ENCODE results near the gene KCNMB2.

Gene KCNMB2

GRCh38 chr3:178676942-178677790 lies 140.9 kb downstream of the KCNMB2 start:
- in situ Hi-C loops (cut with HindIII; ENCODE audit: low pct_unique_long_range_greater_than_20kb, low sequenced_read_pairs), result no loop called here
- no peak for DNase-seq (ENCODE audit: low read depth in 1 of 2, low spot score in 1 of 2)
- TF ChIP-seq JUND (IDR thresholded peaks at IDR 0.05; ENCODE audit: low read depth), result no peak

GRCh38 chr3:178677961-178678360 lies 141.7 kb downstream of the KCNMB2 start:
- in situ Hi-C loops (cut with HindIII; ENCODE audit: low pct_unique_long_range_greater_than_20kb, low sequenced_read_pairs), result no loop called here
- no peak for TF ChIP-seq JUND (IDR thresholded peaks at IDR 0.05; ENCODE audit: low read depth)
- DNase-seq (ENCODE audit: low read depth in 1 of 2, low spot score in 1 of 2), result no peak

GRCh38 chr3:178680037-178680436 lies 143.8 kb downstream of the KCNMB2 start:
- TF ChIP-seq JUND (IDR thresholded peaks at IDR 0.05; ENCODE audit: low read depth), result no peak
- in situ Hi-C loops (cut with HindIII; ENCODE audit: low pct_unique_long_range_greater_than_20kb, low sequenced_read_pairs), result no loop called here
- DNase-seq (ENCODE audit: low read depth in 1 of 2, low spot score in 1 of 2), result no peak

DNA sequence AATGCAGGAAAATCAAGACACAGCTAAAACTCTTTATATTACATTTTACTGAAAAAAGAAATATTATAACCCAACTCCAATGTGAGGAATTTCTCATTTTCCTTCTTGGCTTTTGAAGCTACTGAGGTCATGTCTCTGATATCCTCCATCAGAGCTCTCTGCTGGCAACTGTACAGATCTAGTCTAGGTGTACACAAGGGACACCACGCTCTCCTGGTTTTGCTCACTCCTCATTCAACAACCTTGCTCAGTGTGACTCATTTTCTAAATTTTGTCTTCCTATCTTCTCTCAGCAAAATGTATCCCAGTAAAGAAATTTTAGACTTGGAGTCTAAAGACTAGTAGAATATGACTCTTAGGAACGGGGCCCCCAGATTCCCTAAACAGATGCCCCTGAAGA lies 144.3 kb downstream of the KCNMB2 start:
- no peak for TF ChIP-seq JUND (IDR thresholded peaks at IDR 0.05; ENCODE audit: low read depth)
- DNase-seq (ENCODE audit: low read depth in 1 of 2, low spot score in 1 of 2), result no peak
- in situ Hi-C loops (cut with HindIII; ENCODE audit: low pct_unique_long_range_greater_than_20kb, low sequenced_read_pairs), result no loop called here

GRCh38 chr3:178684881-178685590 lies 148.8 kb downstream of the KCNMB2 start:
- in situ Hi-C loops (cut with HindIII; ENCODE audit: low pct_unique_long_range_greater_than_20kb, low sequenced_read_pairs), result no loop called here
- peak in 1 of 2 experiments; percentile 74 for DNase-seq (ENCODE audit: low read depth in 1 of 2, low spot score in 1 of 2)
- TF ChIP-seq JUND (IDR thresholded peaks at IDR 0.05; ENCODE audit: low read depth), result no peak

GRCh38 chr3:178685591-178685906 lies 149.3 kb downstream of the KCNMB2 start:
- in situ Hi-C loops (cut with HindIII; ENCODE audit: low pct_unique_long_range_greater_than_20kb, low sequenced_read_pairs), result no loop called here
- TF ChIP-seq JUND (IDR thresholded peaks at IDR 0.05; ENCODE audit: low read depth), result no peak
- DNase-seq (ENCODE audit: low read depth in 1 of 2, low spot score in 1 of 2), result no peak

- no peak for DNase-seq (ENCODE audit: low read depth in 1 of 2, low spot score in 1 of 2)
- TF ChIP-seq JUND (IDR thresholded peaks at IDR 0.05; ENCODE audit: low read depth), result no peak
- in situ Hi-C loops (cut with HindIII; ENCODE audit: low pct_unique_long_range_greater_than_20kb, low sequenced_read_pairs), result no loop called here
These were observed 150.6 kb downstream of the KCNMB2 start for GRCh38 chr3:178686826-178687225.

DNA sequence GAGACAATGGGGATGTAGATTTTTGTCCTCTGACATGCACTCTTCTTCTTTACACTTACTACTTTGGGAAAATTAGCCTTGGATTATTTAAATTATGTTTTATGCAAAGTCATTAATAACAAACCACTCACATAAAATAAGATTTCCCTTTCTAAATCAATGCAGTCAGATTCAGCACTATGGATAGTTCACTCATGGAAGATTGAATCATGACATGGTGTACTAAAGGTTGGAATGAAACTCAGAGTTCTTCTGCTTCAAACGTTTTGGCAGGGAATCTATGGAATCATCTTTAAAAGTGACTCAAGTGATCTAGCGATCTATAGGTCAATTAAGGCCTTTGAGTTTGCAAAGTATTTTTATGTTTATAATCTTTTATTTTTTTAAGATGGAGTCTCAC lies 154.3 kb downstream of the KCNMB2 start:
- DNase-seq (ENCODE audit: low read depth in 1 of 2, low spot score in 1 of 2), result peak; percentile 48 to 66
- in situ Hi-C loops (cut with HindIII; ENCODE audit: low pct_unique_long_range_greater_than_20kb, low sequenced_read_pairs), result no loop called here
- TF ChIP-seq JUND (IDR thresholded peaks at IDR 0.05; ENCODE audit: low read depth), result no peak

DNA sequence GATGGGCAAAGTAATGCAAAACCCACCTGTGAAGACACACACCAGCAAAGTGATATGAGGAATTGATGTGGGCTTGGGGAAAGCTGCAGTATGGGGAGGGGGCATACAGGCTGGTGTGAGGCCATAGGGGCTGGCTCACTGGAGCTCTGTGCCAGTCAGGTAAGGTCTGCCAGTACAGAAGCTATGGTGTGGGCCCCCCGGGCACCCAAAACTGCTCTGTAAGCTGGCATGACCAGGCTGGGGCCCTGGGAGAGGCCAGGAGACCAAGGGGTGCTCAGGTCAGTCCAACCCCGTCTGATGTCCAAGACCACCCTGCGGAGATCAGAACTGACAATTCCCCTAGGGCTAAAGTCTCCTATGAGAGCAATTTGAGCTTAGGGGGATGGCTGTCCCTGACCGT lies 163.1 kb downstream of the KCNMB2 start:
- DNase-seq (ENCODE audit: low read depth in 1 of 2, low spot score in 1 of 2), result no peak
- in situ Hi-C loops (cut with HindIII; ENCODE audit: low pct_unique_long_range_greater_than_20kb, low sequenced_read_pairs), result no loop called here
- TF ChIP-seq JUND (IDR thresholded peaks at IDR 0.05; ENCODE audit: low read depth), result no peak

DNA sequence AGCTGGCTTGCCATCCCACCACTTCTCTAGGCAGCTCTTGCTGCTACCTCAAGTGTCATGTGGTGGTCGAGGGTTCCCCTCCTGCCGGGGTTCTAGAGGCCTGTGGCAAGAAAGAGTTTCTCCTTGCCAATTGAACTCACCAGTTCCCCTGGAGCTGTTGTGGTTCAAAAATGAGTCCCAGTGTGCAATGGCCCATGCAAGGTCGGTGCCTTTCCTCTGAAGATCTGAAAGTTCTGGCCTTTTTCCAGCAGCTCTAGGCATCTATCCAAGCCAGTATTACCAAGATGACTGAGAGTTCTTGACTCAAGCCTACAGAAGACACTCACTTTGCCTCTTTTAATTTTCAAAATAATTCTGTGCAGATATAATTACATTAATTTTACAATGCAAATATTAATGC lies 163.6 kb downstream of the KCNMB2 start:
- DNase-seq (ENCODE audit: low read depth in 1 of 2, low spot score in 1 of 2), result no peak
- no peak for TF ChIP-seq JUND (IDR thresholded peaks at IDR 0.05; ENCODE audit: low read depth)
- in situ Hi-C loops (cut with HindIII; ENCODE audit: low pct_unique_long_range_greater_than_20kb, low sequenced_read_pairs), result no loop called here

DNA sequence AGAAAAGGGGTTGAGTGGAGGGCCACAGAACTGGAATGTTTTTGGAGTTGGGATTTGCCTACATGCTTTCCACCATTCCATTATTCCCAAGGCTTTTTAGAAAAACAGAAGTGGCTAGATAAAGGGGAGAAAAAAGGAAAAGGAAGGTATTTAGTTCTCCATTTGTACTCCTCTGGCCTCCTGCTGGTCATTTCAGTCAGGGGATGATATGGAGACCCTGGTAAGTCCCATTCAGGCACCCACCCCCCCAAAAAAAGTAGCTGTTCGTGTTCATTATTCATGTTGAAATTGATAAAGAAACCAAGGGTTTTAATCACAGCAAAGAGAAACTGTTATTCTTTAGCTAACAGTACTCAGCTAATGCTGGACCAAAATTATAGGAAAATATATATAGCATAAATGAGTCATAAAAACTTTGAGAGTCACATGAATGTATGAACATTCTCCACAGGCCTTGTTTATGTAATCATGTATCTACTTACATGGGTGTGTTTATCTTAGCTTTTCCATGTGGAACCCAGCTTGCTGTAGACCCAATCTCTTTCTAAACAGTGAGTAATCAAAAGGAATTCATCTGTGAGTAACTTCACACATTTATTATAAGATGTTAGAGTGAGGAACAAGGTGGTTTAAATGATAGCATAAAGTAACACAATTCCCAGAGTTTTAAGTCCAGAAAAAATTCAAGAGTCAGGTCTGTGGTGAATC lies 167.2 kb downstream of the KCNMB2 start:
- no peak for DNase-seq (ENCODE audit: low read depth in 1 of 2, low spot score in 1 of 2)
- in situ Hi-C loops (cut with HindIII; ENCODE audit: low pct_unique_long_range_greater_than_20kb, low sequenced_read_pairs), result no loop called here
- no peak for TF ChIP-seq JUND (IDR thresholded peaks at IDR 0.05; ENCODE audit: low read depth)

DNA sequence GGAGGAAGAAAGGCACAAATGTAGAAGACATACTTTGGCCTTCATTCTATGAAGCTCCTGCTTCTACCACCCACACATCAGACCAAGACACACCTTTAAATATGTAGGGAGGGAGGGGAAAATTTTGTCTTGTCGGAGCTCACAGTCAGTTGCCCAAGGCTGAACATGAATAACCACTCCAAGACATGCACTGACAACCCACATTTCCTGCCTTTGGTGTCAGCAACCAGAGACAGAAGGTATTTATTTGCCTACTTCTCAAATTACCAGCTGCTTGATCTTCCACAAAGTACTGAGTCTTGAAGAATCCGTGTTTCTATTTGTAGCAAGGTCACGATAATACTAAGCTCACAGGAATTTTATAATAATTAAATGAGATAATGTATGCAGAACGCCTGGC lies 169.7 kb downstream of the KCNMB2 start:
- no peak for TF ChIP-seq JUND (IDR thresholded peaks at IDR 0.05; ENCODE audit: low read depth)
- in situ Hi-C loops (cut with HindIII; ENCODE audit: low pct_unique_long_range_greater_than_20kb, low sequenced_read_pairs), result no loop called here
- peak in 1 of 2 experiments; percentile 78 for DNase-seq (ENCODE audit: low read depth in 1 of 2, low spot score in 1 of 2)

DNA sequence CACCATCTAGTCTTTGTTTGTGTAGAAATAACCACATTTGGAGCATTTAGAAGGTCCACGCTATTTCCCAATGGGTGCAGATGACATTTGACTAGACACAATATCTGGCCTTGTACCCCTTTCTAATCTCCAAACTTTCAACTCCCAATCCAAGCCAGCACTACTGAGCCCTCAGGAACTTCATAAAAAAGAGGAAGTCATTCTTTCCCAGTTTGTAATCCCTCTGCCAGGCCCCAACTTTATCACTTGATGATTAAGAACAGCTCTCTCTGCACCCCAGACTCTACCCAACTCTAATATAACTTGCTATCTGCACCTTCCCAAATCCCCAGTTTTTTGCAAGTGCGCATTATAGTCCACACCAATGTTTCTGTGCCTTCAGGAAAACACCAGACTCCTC lies 170.2 kb downstream of the KCNMB2 start:
- in situ Hi-C loops (cut with HindIII; ENCODE audit: low pct_unique_long_range_greater_than_20kb, low sequenced_read_pairs), result no loop called here
- TF ChIP-seq JUND (IDR thresholded peaks at IDR 0.05; ENCODE audit: low read depth), result no peak
- no peak for DNase-seq (ENCODE audit: low read depth in 1 of 2, low spot score in 1 of 2)
